ENCODE results near the gene ENOPH1. TPM values are rescaled to one million over a fixed set of nuclear protein-coding genes. Genes with fewer than 3 reads are reported as not detected.

Gene ENOPH1
- total RNA-seq, 2 experiments from 2014 or later = 71.4 to 73.1 TPM

DNA sequence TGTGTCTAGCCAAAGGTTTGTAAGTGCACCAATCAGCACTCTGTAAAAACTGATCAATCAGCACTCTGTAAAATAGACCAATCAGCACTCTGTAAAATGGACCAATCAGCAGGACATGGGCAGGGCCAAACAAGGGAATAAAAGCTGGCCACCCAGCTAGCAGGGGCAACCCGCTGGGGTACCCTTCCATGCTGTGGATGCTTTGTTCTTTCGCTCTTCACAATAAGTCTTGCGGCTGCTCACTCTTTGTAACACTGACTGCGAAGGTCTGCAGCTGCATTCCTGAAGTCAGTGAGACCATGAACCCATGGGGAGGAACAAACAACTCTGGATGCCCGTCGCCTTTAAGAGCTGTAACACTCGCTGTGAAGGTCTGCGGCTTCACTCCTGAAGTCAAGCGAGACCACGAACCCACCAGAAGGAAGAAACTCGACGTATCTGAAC is 14.4 kb upstream of the ENOPH1 start:
- DNase-seq = no peak
- H3K4me1 Mint-ChIP-seq = peaks cover 14% of the 10 kb centered on the region
- no peak overlapping the region for H3K27ac Mint-ChIP-seq
- H3K27me3 Mint-ChIP-seq = peaks cover 34% of the 10 kb centered on the region
- H3K4me3 Mint-ChIP-seq = peak overlapping the region; percentile 61
- H3K9me3 Mint-ChIP-seq = no peaks in the 10 kb centered on the region
- H3K36me3 Mint-ChIP-seq = no peaks in the 10 kb centered on the region

DNA sequence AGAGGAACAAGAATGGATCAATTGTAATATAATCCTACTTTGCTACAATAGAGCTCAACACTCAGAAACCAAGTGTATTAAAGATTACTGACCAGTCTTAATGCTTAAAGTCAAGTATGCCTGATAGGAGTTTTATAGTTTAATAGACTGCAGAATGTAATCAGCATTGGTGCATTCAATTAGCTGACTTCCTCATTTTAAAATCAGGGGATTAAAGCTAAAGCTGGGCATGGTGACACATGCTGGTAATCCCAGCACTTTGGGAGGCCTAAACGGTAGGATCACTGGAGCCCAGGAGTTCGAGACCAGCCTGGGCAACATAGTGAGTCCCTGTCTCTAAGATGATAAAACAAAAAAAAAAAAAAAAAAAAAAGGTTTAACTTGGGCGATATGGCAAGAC is 10.9 kb upstream of the ENOPH1 start:
- Mint-ChIP-seq H3K27ac (no peak overlapping the region), H3K4me3 (no peak overlapping the region), H3K27me3 (peaks cover 34% of the 10 kb centered on the region), H3K9me3 (no peaks in the 10 kb centered on the region), H3K4me1 (peaks cover 28% of the 10 kb centered on the region), H3K36me3 (peaks cover 17% of the 10 kb centered on the region)
- DNase-seq = no peak

DNA sequence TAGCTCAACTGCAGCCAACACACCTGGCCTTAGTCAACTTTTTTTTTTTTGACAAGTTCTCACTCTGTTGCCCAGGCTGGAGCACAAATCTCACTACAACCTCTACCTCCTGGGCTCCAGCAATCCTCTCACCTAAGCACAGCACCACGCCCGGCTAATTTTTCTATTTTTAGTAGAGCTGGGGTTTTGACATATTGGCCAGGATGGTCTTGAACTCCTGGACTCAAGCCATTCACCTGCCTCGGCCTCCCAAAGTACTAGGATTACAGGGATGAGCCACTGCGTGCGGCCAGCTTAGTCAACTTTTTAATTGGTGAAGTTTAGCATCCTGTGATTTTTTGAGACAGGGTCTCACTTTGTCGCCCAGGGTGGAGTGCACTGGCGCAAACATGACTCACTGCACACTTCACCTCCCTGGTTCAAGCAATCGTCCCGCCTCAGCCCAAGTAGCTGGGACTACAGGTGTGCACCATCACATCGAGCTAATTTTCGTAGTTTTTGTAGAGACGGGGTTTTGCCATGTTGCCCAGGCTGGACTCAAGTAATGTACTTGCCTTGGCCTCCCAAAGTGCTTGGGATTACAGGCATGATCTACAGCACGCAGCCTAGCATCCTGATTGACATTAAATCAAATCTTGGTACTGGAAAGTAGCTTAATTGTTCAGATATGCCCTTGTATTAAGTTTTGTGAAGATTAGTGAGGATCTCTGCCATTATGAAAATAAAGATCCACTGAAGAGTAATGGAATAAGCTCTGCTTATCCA is 8.4 kb upstream of the ENOPH1 start:
- no peak overlapping the region for H3K4me3 Mint-ChIP-seq
- no peaks in the 10 kb centered on the region for H3K9me3 Mint-ChIP-seq
- peaks cover 41% of the 10 kb centered on the region for H3K4me1 Mint-ChIP-seq
- DNase-seq = no peak
- H3K27me3 Mint-ChIP-seq = peaks cover 11% of the 10 kb centered on the region
- no peak overlapping the region for H3K27ac Mint-ChIP-seq
- peaks cover 42% of the 10 kb centered on the region for H3K36me3 Mint-ChIP-seq

DNA sequence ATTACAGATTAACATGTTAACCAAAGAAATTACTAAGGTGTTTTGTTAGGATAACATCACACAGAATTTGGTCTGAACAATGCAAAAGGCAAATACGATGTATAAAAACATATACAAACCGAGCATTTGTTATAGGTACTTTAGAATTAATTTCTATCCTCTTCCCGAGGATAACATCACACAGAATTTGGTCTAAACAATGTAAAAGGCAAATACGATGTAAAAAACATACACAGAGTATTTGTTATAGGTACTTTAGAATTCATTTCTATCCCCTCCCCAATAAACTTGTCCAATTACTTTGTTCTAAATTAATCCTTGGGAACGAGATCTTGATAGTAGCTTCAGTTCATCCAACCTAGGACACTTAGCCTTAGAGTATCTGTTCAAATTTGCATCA is 7.8 kb upstream of the ENOPH1 start:
- no peak overlapping the region for H3K27ac Mint-ChIP-seq
- H3K4me1 Mint-ChIP-seq = peaks cover 43% of the 10 kb centered on the region
- peaks cover 48% of the 10 kb centered on the region for H3K36me3 Mint-ChIP-seq
- H3K4me3 Mint-ChIP-seq = no peak overlapping the region
- H3K27me3 Mint-ChIP-seq = peaks cover 6% of the 10 kb centered on the region
- no peaks in the 10 kb centered on the region for H3K9me3 Mint-ChIP-seq
- no peak for DNase-seq

DNA sequence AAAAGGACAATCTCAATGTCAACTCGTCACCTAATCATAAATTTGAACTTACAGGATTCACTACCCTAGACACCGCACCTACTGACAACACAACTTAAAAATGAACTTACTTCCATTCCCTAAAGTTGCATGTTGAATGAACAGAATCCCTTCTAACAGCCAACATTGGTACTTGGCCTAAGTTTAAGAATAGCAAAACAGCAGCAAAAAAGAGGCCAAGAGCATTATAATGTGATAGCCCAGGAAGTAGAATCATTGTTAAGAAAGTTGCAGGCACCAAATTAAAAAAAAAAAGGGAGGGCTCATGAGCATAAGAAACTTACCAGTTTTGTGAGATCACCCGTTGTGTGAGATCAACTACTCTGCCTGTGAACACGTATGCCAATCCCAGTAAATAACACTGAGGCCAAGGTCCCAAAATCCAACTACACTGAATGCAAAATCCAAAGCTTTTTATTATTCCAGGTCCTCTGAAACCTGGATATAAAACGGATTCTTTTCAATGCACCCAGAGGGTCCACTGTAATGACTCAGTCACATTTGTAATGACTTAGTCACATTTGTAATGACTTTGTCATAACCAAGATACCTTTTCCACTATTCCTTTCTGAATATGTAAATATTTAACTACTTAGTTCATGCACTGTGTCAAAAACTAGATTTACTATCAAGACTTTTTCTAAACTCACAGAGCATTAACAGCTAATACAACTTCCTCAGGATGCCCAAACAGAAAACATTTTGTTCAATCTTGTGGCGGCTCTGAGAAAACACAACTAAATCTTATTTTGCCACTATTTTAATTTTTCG is 6.9 kb upstream of the ENOPH1 start:
- no peaks in the 10 kb centered on the region for H3K9me3 Mint-ChIP-seq
- H3K4me1 Mint-ChIP-seq = peaks cover 46% of the 10 kb centered on the region
- H3K27ac Mint-ChIP-seq = peak overlapping the region; percentile 55

DNA sequence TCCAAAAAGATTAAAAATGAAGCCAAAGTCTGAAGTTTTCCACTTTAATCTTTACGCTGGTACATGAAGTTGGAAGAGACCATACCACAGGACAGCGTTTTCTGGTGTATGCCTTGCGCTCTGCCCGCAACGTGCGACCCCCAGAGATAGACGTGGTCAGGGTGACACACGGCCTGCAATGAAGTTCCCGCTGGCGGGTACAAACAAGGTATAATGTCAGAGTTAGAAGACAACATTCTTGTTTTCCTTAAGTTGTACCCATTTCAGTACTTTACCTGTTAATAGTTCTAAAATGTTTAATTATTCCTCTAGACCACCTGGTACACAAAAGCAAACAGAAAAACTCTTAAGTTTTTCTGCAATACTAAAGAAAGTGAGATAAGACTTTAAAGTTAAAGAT is 4.9 kb upstream of the ENOPH1 start:
- Mint-ChIP-seq H3K9me3 (peaks cover 1% of the 10 kb centered on the region), H3K4me3 (peak overlapping the region; percentile 50), H3K27me3 (peaks cover 9% of the 10 kb centered on the region), H3K4me1 (peaks cover 48% of the 10 kb centered on the region), H3K36me3 (peaks cover 67% of the 10 kb centered on the region), H3K27ac (peak overlapping the region; percentile 42)
- no peak for DNase-seq

More for the DNA sequence above, 6.9 kb upstream of the ENOPH1 start:
- H3K4me3 Mint-ChIP-seq = peak overlapping the region; percentile 19
- peaks cover 57% of the 10 kb centered on the region for H3K36me3 Mint-ChIP-seq
- H3K27me3 Mint-ChIP-seq = peaks cover 2% of the 10 kb centered on the region
- DNase-seq = no peak

DNA sequence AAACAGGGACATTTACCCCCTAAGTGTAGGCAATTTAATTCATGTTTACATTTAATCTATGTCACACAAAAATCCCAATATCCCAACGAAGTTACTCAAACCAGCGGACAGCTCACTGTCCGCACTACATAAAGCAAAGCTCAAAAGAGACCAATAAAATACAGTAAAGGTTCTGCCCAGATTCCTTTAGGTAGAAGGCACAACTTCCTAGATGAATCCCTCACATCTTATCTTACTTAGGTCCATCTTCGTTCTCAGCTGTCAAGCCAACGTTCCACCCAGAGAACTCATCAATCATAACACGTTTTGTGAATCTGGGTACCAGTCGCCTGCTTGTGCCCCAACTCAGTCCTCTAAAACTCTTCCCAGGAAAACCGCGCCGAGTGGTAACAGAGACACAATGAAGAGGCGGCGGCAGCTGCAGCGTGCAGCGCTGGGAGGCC is 1.8 kb upstream of the ENOPH1 start:
- Mint-ChIP-seq H3K36me3 (peaks cover 78% of the 10 kb centered on the region), H3K4me3 (peak overlapping the region; percentile 100), H3K4me1 (peaks cover 53% of the 10 kb centered on the region), H3K27ac (peak overlapping the region; percentile 100), H3K27me3 (peaks cover 9% of the 10 kb centered on the region), H3K9me3 (peaks cover 1% of the 10 kb centered on the region)
- no peak for DNase-seq

DNA sequence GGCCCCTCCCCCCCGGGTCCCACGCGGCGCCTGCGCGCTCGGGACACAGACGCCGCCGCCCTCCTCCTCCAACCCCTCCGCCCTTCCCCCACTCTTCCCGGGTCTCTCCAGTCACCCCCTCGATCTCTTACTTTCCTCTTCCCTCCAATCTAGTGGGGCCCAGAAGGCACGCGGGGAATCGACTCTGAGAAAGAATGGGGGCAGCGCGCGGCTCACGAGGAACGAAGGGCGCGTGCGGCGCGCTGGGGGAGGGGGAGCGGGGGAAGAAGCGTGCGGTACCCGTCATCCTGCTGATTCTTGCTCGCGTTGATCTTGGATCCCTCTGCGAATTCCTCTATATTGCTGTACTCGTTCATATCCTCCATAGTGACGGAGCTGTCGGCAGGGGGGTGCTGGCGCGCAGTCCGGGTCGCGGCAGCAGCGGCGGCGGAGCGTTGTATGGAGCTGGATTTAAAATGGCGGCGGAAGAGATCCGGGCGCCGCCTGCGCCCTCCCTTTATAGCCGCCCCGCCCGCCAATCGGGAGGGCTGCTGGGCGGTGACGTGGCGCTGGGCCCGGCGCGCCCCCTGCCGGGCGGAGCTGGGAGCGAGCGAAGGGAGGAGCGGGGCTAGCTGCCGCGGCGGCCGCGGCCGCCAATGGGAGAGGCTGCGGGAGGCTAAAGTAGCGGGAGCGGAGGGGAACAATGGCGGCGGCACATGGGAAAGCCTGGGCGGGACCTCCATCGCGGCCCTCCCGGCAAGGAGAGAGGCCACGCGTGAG is 1.2 kb upstream of the ENOPH1 start:
- peak; percentile 96 for DNase-seq
- H3K36me3 Mint-ChIP-seq = peaks cover 78% of the 10 kb centered on the region
- H3K27ac Mint-ChIP-seq = peak overlapping the region; percentile 100
- peaks cover 54% of the 10 kb centered on the region for H3K4me1 Mint-ChIP-seq
- H3K4me3 Mint-ChIP-seq = peak overlapping the region; percentile 100
- peaks cover 9% of the 10 kb centered on the region for H3K27me3 Mint-ChIP-seq
- peaks cover 1% of the 10 kb centered on the region for H3K9me3 Mint-ChIP-seq

DNA sequence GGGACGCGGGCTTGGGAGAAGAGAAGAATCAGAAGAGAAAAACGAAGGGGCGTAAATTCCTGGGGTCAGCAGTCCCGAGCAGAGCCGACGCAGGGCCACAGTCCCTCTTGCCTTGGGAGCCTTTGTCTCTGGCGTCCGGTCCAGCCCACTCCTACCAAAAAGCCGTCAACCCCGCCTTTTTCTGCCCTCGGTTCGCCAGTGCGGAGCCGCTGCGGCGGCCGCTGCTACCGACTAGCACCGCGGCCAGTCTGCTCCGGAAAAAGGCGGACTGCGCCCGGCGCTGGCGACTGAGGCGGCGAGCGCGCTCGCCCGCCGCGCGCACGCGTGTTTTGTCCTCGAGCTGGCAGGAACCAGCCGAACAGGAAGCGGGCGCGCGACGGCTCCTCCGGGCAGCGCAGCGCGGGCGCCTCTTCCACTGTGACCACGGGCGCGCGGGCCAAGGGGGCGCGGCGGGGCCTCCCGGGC is 630 bp upstream of the ENOPH1 start:
- peaks cover 1% of the 10 kb centered on the region for H3K9me3 Mint-ChIP-seq
- H3K4me3 Mint-ChIP-seq = peak overlapping the region; percentile 100
- peak overlapping the region; percentile 100 for H3K27ac Mint-ChIP-seq
- H3K36me3 Mint-ChIP-seq = peaks cover 77% of the 10 kb centered on the region
- no peak for DNase-seq
- H3K4me1 Mint-ChIP-seq = peaks cover 52% of the 10 kb centered on the region
- H3K27me3 Mint-ChIP-seq = peaks cover 9% of the 10 kb centered on the region

DNA sequence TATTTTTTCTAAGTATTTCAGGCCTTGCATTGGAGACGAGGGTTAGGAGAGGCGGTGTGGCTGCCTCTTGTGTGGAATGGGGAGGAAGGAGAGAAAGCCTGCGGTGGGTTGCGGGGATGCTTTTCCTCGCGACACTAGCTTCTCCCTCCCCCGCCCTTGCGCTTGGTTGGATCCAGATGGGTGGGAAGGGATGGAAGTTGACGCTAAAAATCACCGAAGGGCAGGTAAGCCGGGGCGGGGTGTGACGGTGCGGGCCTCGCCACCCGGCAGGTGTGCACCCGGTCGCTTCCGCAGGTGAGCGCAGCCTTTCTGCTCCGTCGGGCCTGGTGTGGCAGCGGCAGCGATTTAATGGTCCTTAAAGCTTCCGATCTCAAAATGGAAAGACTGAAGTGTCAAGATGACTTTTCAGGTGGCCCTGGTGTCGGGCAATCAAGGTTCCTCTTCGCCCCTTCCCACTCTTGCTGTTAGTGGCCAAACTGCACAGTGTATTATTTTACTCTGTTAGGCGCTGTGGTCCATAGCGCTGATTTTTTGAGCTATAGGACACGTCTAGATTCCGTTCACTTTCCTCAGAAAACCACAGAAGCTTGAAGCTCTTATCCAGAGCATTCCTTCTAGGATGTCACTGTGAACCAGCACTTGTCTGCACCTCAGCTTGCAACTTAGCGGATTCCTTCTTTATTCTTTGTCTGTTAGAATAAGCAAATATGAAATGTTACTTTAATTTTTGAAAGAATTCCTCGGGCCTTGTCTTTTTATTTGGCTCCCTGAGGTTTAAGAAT is 765 bp downstream of the ENOPH1 start:
- peaks cover 74% of the 10 kb centered on the region for H3K36me3 Mint-ChIP-seq
- H3K4me3 Mint-ChIP-seq = peak overlapping the region; percentile 100
- DNase-seq = peak; percentile 54
- H3K4me1 Mint-ChIP-seq = peaks cover 51% of the 10 kb centered on the region
- peaks cover 1% of the 10 kb centered on the region for H3K9me3 Mint-ChIP-seq
- peak overlapping the region; percentile 94 for H3K27ac Mint-ChIP-seq
- peaks cover 9% of the 10 kb centered on the region for H3K27me3 Mint-ChIP-seq

DNA sequence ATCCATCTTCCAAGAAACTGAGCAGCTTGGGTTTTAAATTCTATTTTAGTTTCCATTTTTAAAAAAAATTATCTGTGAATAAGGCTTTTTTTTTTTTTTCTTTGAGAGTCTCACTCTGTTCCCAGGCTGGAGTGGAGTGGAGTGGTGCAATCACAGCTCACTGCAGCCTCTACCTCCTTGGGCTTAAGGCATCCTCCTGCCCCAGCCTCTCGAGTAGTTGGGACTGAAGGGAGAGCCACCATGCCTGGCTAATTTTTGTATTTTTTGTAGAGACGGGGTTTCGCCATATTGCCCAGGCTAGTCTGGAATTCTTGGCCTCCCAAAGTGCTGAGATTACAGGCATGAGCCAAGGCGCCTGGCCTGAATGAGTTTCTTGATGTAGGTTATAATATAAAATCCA is 1.4 kb downstream of the ENOPH1 start:
- H3K27ac Mint-ChIP-seq = peak overlapping the region; percentile 94
- H3K36me3 Mint-ChIP-seq = peaks cover 74% of the 10 kb centered on the region
- peaks cover 1% of the 10 kb centered on the region for H3K9me3 Mint-ChIP-seq
- DNase-seq = no peak
- peak overlapping the region; percentile 100 for H3K4me3 Mint-ChIP-seq
- H3K4me1 Mint-ChIP-seq = peaks cover 50% of the 10 kb centered on the region
- H3K27me3 Mint-ChIP-seq = peaks cover 9% of the 10 kb centered on the region

DNA sequence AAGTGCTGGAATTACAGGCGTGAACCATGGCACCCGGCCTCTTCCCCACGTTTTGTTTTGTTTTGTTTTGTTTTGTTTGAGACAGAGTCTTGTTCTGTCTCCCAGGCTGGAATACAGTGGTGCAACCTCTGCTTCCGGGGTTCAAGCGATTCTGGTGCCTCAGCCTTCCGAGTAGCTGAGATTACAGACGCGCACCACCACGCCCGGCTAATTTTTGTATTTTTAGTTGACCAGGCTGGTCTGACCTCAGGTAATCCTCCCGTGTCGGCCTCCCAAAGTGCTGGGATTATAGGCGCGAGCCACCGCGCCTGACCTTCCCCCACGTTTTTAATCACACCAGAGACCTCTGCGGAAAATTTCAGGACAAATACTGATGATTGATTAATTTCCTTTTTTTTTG is 2.2 kb downstream of the ENOPH1 start:
- peaks cover 74% of the 10 kb centered on the region for H3K36me3 Mint-ChIP-seq
- no peak for DNase-seq
- H3K9me3 Mint-ChIP-seq = peaks cover 1% of the 10 kb centered on the region
- H3K4me1 Mint-ChIP-seq = peaks cover 54% of the 10 kb centered on the region
- H3K27ac Mint-ChIP-seq = peak overlapping the region; percentile 39
- peaks cover 9% of the 10 kb centered on the region for H3K27me3 Mint-ChIP-seq
- peak overlapping the region; percentile 100 for H3K4me3 Mint-ChIP-seq

DNA sequence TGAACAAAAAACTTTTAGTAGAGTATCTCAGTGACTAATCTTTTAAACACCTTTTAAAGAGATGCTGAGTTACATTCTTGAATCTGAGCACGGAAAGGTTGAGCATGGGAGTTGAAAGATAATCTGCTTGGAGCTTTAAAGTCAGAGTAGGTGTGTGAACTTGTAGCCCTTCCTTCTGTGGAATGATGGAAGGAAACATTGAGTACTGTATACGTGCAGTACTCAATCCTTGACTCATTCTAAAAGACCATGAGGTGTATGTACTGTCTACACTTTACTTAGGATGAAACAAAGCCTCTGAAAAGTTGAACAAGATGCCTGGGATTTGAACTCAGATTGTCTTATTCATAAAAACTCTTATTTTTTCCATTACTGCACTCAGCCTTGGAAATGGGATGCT is 3.4 kb downstream of the ENOPH1 start:
- Mint-ChIP-seq H3K27ac (peak overlapping the region; percentile 86), H3K27me3 (peaks cover 7% of the 10 kb centered on the region), H3K4me1 (peaks cover 62% of the 10 kb centered on the region), H3K9me3 (peaks cover 1% of the 10 kb centered on the region), H3K36me3 (peaks cover 68% of the 10 kb centered on the region), H3K4me3 (peak overlapping the region; percentile 43)
- DNase-seq = no peak

DNA sequence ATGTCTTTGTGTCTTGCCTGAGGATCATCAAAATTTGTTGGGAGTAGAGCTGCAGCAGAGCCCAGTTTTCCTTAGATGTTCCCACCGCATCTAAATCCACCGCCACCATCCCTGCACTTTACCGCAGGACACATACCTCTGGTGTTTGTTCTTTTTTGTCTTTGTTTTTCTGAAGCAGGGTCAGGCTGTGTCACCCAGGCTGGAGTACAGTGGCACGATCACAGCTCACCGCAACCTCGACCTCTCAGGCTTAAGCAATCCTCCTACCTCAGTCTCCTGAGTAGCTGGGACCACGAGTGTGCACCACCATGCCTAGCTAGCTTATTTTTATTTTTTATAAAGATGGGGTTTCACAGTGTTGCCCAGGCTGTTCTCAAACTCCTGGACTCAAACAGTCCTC is 4.6 kb downstream of the ENOPH1 start:
- peak overlapping the region; percentile 86 for H3K27ac Mint-ChIP-seq
- peaks cover 3% of the 10 kb centered on the region for H3K9me3 Mint-ChIP-seq
- no peaks in the 10 kb centered on the region for H3K27me3 Mint-ChIP-seq
- no peak for DNase-seq
- peaks cover 71% of the 10 kb centered on the region for H3K4me1 Mint-ChIP-seq
- peaks cover 71% of the 10 kb centered on the region for H3K36me3 Mint-ChIP-seq
- H3K4me3 Mint-ChIP-seq = peak overlapping the region; percentile 26

Data from activated naive CD8-positive, alpha-beta T cell treated with anti-CD3 and anti-CD28 coated beads for 36 hours (primary cell).